22Rv1 (cell line): Measurements from ENCODE around the gene ZNF385C.

Source experiments
- ZFX ChIP-seq: fragments of 450-650 bp; IDR thresholded peaks from 2 replicates; pipeline ENCODE4 v1.6.1; 2017; ENCODE audit warnings: antibody characterized with exemption, borderline replicate concordance
- TF ChIP-seq, protein P1 (sequence below): fragments of 450-650 bp; IDR thresholded peaks from 2 replicates; pipeline ENCODE4 v1.5.1; 2017; ENCODE audit warnings: mild to moderate bottlenecking

- TF ChIP-seq, protein P1, sequence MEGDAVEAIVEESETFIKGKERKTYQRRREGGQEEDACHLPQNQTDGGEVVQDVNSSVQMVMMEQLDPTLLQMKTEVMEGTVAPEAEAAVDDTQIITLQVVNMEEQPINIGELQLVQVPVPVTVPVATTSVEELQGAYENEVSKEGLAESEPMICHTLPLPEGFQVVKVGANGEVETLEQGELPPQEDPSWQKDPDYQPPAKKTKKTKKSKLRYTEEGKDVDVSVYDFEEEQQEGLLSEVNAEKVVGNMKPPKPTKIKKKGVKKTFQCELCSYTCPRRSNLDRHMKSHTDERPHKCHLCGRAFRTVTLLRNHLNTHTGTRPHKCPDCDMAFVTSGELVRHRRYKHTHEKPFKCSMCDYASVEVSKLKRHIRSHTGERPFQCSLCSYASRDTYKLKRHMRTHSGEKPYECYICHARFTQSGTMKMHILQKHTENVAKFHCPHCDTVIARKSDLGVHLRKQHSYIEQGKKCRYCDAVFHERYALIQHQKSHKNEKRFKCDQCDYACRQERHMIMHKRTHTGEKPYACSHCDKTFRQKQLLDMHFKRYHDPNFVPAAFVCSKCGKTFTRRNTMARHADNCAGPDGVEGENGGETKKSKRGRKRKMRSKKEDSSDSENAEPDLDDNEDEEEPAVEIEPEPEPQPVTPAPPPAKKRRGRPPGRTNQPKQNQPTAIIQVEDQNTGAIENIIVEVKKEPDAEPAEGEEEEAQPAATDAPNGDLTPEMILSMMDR = no peak
- TF ChIP-seq ZFX = no peak
Observed at GRCh38 chr17:42001729-42002128, 96.5 kb downstream of the ZNF385C start.
